PC-3 (cell line): Measurements from ENCODE around the gene COL1A2. TPM values are rescaled to one million over a fixed set of nuclear protein-coding genes. Genes with fewer than 3 reads are reported as not detected.
A peak's percentile ranks its signal among the peaks of the same experiment; 100 is the strongest.

ENCODE experiments used
- ATAC-seq: fragments of 200-7000 bp; cut with Tn5 transposase; 2 replicates; pipeline ENCODE4 v1.9.1; 2020; ENCODE audit warnings: mild to moderate bottlenecking, moderate library complexity
- BruUV-seq: library from RNA; stranded (reverse); fragments of 400-500 nt; replicated peaks from 2 replicates; lab custom pipeline; 2021; lab: Mats Ljungman, UMichigan
- CTCF ChIA-PET: fragments of 300-600 bp; sonication (Branson Sonifier 250); formaldehyde crosslinking; loops from one replicate; lab custom pipeline; 2022; ENCODE audit warnings: antibody characterized with exemption; lab: Charles Lee
- POLR2A ChIA-PET: fragments of 300-600 bp; sonication (Branson Sonifier 250); formaldehyde crosslinking; loops from one replicate; lab custom pipeline; 2022; ENCODE audit warnings: antibody characterized with exemption; ENCODE audit not compliant: unreplicated experiment; lab: Charles Lee
- DNase-seq: peaks from one replicate; pipeline ENCODE4 v3.0.0-alpha.2; 2015
- H2AFZ ChIP-seq: fragments of 300-600 bp; sonication (generic); 2 replicates; pipeline ENCODE4 v1.6.0; 2016; ENCODE audit warnings: antibody characterized with exemption, low read length
- H3F3A ChIP-seq: fragments of 300-600 bp; sonication (generic); one replicate; pipeline ENCODE4 v1.6.0; 2017; ENCODE audit warnings: antibody characterized with exemption, low read length, control low read depth, mild to moderate bottlenecking; ENCODE audit not compliant: unreplicated experiment
- H3K27ac ChIP-seq: fragments of 300-600 bp; sonication (generic); 2 replicates; pipeline ENCODE4 v1.5.1; 2016; ENCODE audit warnings: mild to moderate bottlenecking, low read length
- H3K27me3 ChIP-seq: fragments of 300-600 bp; sonication (generic); 2 replicates; pipeline ENCODE4 v1.6.1; 2016; ENCODE audit warnings: low read length, mixed read lengths
- H3K36me3 ChIP-seq: fragments of 300-600 bp; sonication (generic); 2 replicates; pipeline ENCODE4 v1.6.1; 2016; ENCODE audit warnings: low read depth, mixed run types, low read length, mixed read lengths
- H3K4me1 ChIP-seq: fragments of 300-600 bp; sonication (generic); 2 replicates; pipeline ENCODE4 v1.5.1; 2016; ENCODE audit warnings: low read length; ENCODE audit not compliant: insufficient read depth
- H3K4me2 ChIP-seq: fragments of 300-600 bp; sonication (generic); 2 replicates; pipeline ENCODE4 v1.6.0; 2016; ENCODE audit warnings: low read length
- H3K4me3 ChIP-seq: fragments of 300-600 bp; sonication (generic); 2 replicates; pipeline ENCODE4 v1.5.1; 2016; ENCODE audit warnings: mild to moderate bottlenecking, low read length, mixed read lengths
- H3K79me2 ChIP-seq: fragments of 300-600 bp; sonication (generic); 2 replicates; pipeline ENCODE4 v1.6.1; 2017; ENCODE audit warnings: low read length, mixed read lengths
- H3K9ac ChIP-seq: fragments of 300-600 bp; sonication (generic); 2 replicates; pipeline ENCODE4 v1.6.0; 2016; ENCODE audit warnings: mild to moderate bottlenecking, low read length
- H3K9me2 ChIP-seq: fragments of 300-600 bp; sonication (generic); replicated peaks from 2 replicates; pipeline ENCODE4 v1.6.1; 2016; ENCODE audit warnings: mixed run types, low read length, mixed read lengths
- H3K9me3 ChIP-seq: fragments of 300-600 bp; sonication (generic); 2 replicates; pipeline ENCODE4 v1.6.1; 2016; ENCODE audit warnings: low read length, mixed read lengths
- H4K20me1 ChIP-seq: fragments of 300-600 bp; sonication (generic); 2 replicates; pipeline ENCODE4 v1.6.1; 2016; ENCODE audit warnings: low read length, mixed read lengths
- CTCF ChIP-seq: fragments of 300-600 bp; sonication (generic); conservative IDR thresholded peaks from 2 replicates; pipeline ENCODE4 v1.5.1; 2017; ENCODE audit warnings: antibody characterized with exemption, low read depth, mild to moderate bottlenecking, low read length
- EZH2 ChIP-seq: fragments of 300-600 bp; sonication (generic); IDR thresholded peaks from one replicate; pipeline ENCODE4 v1.6.1; 2017; ENCODE audit warnings: antibody characterized with exemption, mild to moderate bottlenecking, low read length; ENCODE audit not compliant: unreplicated experiment
- EZH2phosphoT487 ChIP-seq: fragments of 300-600 bp; sonication (generic); IDR thresholded peaks from 2 replicates; pipeline ENCODE4 v1.6.1; 2018; ENCODE audit warnings: mild to moderate bottlenecking, antibody characterized with exemption, low read length, borderline replicate concordance
- intact Hi-C: fragments of 100-400 bp; cut with micrococcal nuclease; formaldehyde crosslinking; loops from 2 replicates; pipeline ENCODE4 v1.9.0; 2023
- total RNA-seq: library from RNA; depleted of rRNA; stranded (reverse); fragments of >200 nt; gene quantifications from 2 replicates; pipeline ENCODE4 v1.2.3, GENCODE V29; 2014

Gene COL1A2
- total RNA-seq, 1 experiment from 2014 or later = not detected

GRCh38 chr7:94352887-94353286 lies 41.8 kb upstream of the COL1A2 start:
- Histone ChIP-seq H3K4me2 (0 out of 2 replicates have a peak overlapping the region, but pooled peaks have one; percentile 21), H3K27me3 (no peaks in the 10 kb centered on the region), H3K9me2 (no peaks in the 10 kb centered on the region), H3K9ac (no peak overlapping the region), H3K79me2 (no peaks in the 10 kb centered on the region), H3K9me3 (no peaks in the 10 kb centered on the region), H3K36me3 (no peaks in the 10 kb centered on the region), H3K4me3 (no peak overlapping the region), H3F3A (no peaks in the 10 kb centered on the region), H2AFZ (peak overlapping the region; percentile 43; the same call in 1 of the 2 replicates), H3K4me1 (no peaks in the 10 kb centered on the region), H3K27ac (no peak overlapping the region), H4K20me1 (no peaks in the 10 kb centered on the region)
- POLR2A ChIA-PET = no interaction called here
- intact Hi-C loops = no loop called here
- no peak for TF ChIP-seq EZH2phosphoT487
- no peak for TF ChIP-seq EZH2
- no peak for TF ChIP-seq CTCF
- BruUV-seq = no TSS peak
- CTCF ChIA-PET = no interaction called here
- ATAC-seq = no peak
- DNase-seq = no peak

GRCh38 chr7:94354953-94355352 lies 39.7 kb upstream of the COL1A2 start:
- ChIA-PET CTCF (no interaction called here), POLR2A (no interaction called here)
- no peak overlapping the region for H3K27ac ChIP-seq
- no peaks in the 10 kb centered on the region for H4K20me1 ChIP-seq
- no peak for TF ChIP-seq EZH2phosphoT487
- H3K9me3 ChIP-seq = no peaks in the 10 kb centered on the region
- H3K4me2 ChIP-seq = no peak overlapping the region
- ATAC-seq (no peak), DNase-seq (no peak)
- H3K27me3 ChIP-seq = no peaks in the 10 kb centered on the region
- no peaks in the 10 kb centered on the region for H3K9me2 ChIP-seq
- no peaks in the 10 kb centered on the region for H3F3A ChIP-seq
- intact Hi-C loops = no loop called here
- no peak overlapping the region for H2AFZ ChIP-seq
- no peaks in the 10 kb centered on the region for H3K79me2 ChIP-seq
- no peaks in the 10 kb centered on the region for H3K4me1 ChIP-seq
- no peak overlapping the region for H3K9ac ChIP-seq
- H3K36me3 ChIP-seq = no peaks in the 10 kb centered on the region
- BruUV-seq = no TSS peak
- H3K4me3 ChIP-seq = no peak overlapping the region

- H3K27ac ChIP-seq = no peak overlapping the region
- CTCF ChIA-PET = no interaction called here
- no peaks in the 10 kb centered on the region for H4K20me1 ChIP-seq
- H3K4me2 ChIP-seq = no peak overlapping the region
- BruUV-seq = no TSS peak
- H2AFZ ChIP-seq = no peak overlapping the region
- no peaks in the 10 kb centered on the region for H3K9me2 ChIP-seq
- TF ChIP-seq EZH2 = no peak
- TF ChIP-seq CTCF = no peak
- TF ChIP-seq EZH2phosphoT487 = no peak
- H3K9ac ChIP-seq = no peak overlapping the region
- H3K36me3 ChIP-seq = no peaks in the 10 kb centered on the region
- no peaks in the 10 kb centered on the region for H3K27me3 ChIP-seq
- H3K9me3 ChIP-seq = no peaks in the 10 kb centered on the region
- POLR2A ChIA-PET = no interaction called here
- H3F3A ChIP-seq = no peaks in the 10 kb centered on the region
- H3K4me1 ChIP-seq = no peaks in the 10 kb centered on the region
- intact Hi-C loops = no loop called here
- DNase-seq (no peak), ATAC-seq (no peak)
- no peak overlapping the region for H3K4me3 ChIP-seq
- H3K79me2 ChIP-seq = no peaks in the 10 kb centered on the region
Observed at GRCh38 chr7:94355454-94355853, 39.2 kb upstream of the COL1A2 start.
